Measurements from ENCODE around the gene ACVR1.
"Not testable (repeated sequence)": the region's sequence is repeated elsewhere in the genome, so short reads cannot be mapped to it uniquely, and the experiment has no call there.

ACVR1 gene

GRCh38 chr2:157788201-157788600 lies 87.9 kb downstream of the ACVR1 start:
- no peak for DNase-seq

DNA sequence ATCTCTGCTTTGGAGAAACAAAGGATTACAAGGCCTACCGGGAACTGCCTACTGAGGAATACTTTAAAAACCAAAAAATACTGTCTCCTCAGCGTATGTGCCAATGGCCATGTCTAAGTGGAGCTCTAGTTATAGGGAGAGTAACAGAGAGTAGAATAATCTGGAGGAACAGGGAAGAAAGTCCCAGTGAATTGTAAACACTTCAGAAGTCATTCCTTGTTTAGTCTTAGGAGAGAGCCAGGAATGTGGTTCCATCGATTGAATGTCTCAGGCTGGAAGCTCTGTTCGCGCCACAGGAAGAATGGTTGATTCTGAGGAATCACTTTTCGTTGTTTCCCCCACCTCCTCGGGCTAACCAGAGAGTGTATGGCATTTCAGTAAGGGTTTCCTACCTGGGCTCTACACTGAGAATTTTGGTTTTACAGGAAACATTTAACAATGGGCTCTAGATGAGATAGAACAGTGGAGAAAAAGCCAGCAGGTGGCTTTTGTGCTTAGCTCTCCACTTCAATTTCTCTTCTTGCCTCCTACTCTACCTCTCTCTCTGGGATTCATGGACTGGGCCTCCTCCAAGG lies 88.7 kb downstream of the ACVR1 start:
- DNase-seq: no peak

DNA sequence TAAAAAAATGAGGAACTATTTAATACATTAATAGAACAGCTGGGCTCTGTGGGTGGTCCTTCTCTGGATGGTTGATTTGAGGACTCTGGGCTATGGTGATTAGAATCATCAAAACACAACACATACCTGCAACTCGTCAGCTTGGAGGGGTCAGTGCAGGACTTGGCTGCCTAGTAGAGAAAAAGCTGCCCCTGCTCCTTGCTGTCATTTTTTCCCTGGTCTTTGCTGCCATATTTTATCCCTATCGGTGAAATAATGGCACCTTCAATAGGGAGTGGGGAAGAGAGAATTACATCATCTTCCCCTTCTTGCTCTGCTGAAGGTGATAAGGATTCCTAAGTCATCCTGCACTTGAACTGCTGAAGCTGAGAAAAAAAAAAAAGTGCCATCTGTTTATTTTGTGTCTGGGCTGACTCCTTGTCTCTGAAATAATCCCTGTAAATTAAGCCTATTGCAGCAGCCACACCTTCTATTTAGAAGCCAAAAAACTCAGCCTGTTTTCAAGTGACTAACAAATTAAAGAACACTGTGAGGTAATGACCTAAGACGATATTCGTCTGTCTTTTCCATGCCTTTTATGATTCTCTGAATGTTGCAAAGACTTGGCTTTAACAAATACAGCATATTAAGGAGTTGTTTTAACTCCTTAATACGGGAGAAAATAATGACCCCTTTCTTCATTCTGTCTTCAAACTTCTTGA lies 89.3 kb downstream of the ACVR1 start:
- no peak for DNase-seq

GRCh38 chr2:157785866-157786662 lies 90.1 kb downstream of the ACVR1 start:
- DNase-seq: no peak

GRCh38 chr2:157785200-157785599 lies 90.9 kb downstream of the ACVR1 start:
- DNase-seq: no peak

DNA sequence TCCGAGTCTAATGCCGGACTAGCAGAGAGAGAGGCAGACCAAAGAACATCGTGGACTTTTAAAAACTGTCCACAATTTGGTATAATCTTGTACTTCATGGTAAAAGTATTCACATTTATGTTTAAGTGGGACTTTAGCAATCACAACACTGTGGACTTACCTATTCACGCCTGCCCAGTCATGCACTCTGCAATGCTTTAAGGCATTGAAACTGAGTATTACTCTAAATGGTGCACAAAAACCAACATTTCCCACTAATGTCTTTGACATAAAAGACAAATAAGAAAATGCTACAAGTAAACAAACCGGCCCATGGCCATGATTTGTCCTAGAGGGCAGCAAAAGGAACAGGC lies 91.3 kb downstream of the ACVR1 start:
- DNase-seq: no peak

- DNase-seq: no peak
These were observed 91.8 kb downstream of the ACVR1 start for GRCh38 chr2:157784169-157784822.

DNA sequence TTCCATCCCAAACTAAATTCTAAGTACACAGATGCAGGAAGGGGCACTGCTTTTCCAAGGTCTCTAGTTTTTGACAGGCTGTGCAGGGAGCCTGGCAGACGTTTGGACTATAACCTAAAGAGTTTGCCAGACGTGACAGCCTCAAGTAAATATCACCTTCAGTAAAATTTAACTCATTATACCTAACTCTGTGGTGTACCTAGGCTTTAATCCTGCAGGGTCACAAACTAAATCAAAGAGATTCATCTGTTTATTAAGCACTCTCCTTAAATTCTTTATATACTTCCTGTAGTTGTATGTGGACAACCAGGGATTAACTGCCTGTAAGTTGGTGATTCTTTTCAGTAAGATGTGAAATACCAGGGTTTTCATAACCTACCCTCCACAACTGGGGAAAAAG lies 92.9 kb downstream of the ACVR1 start:
- DNase-seq: no peak

DNA sequence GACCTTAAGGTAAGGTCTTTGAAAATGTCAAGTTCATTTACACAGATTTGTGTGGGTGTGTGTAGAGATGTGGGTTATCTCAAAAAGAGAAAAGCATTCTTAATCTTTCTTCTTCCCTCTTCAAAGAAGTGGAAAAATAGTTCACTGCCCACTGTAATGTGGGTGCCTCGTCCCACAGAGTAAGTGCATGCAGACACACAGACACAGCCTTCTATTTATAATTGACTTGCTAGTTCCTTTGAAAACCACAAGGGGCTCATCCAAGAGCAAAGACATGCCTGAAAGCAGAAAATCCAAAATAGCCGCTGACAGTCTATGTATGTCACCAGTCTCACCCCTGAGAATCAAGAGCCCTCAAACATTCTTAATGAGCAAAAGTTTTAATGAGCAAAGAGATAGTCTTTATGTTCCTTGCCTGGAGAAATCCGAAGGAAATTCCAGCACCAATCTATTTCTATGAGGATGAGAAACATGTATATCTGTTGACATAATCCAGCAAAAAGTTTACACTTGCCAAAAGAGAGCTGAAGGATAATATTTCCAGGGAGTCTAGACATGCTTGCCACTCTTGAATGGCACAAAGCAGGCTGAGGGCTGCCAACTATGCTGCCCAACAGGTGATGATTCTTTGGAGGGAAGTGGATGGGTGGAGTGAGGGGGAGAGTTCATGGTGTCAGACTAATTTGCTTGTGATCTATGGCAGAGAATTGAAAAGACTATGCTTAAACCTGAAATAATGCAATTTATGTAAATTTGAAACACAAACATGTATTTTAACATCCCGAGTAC lies 93.9 kb downstream of the ACVR1 start:
- DNase-seq: no peak

GRCh38 chr2:157780211-157780610 lies 95.9 kb downstream of the ACVR1 start:
- DNase-seq: no peak

DNA sequence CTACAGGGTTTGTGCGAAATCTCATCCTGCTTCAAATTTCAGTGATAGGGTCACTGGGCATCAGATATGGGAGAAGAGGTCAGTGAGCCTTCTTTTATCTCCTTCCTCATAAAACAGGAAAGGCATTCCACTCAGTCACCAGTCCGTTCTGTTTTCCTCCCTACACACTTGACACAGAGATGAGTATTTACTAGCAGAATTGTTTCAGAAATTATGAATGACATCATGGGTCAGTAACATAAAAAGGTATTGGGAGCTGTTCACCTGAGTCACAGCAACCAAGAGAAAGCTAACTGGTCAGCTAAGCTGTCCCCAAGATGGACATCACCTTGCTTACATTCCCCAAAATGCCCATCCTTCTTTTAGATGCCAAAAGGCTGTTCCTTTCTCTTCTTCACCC lies 96.3 kb downstream of the ACVR1 start:
- no peak for DNase-seq

DNA sequence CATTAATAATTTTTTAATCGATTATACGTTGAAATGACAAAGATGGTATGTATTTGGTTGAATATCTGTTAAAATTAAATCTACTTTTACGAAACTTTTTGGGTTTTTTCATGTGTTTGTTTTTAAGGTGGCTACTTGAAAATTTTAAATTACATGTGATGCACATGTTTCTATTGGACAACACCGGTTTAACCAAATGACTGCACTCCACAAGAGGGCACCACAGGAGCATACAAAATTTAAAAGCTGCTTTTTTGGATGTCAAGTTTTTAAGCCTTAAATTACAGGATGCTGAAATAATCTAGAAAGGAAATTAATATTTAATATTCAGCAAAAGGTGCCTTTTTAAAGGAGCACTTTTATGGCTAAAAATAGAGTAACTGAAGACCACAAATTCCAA lies 98.7 kb downstream of the ACVR1 start:
- DNase-seq: peak; percentile 30 to 36

DNA sequence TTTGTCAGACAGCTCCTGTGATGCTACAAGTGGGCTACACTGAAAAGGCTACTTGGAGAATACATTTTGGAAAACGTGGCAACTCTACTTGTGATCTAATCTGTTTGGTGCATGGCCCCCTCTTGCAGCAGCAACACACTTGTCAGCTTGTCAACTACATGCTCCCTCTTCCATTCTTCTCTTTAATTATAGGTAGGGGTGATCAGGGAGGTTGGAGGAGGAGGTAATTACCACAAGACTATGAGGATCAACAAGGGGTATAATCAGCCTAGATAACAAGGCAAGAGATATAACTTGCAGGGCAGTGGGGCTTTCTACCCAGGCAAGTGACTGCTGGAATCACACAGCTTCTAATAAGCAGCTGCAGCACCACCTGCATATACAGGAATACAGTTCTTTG lies 104.9 kb downstream of the ACVR1 start:
- no peak for DNase-seq

DNA sequence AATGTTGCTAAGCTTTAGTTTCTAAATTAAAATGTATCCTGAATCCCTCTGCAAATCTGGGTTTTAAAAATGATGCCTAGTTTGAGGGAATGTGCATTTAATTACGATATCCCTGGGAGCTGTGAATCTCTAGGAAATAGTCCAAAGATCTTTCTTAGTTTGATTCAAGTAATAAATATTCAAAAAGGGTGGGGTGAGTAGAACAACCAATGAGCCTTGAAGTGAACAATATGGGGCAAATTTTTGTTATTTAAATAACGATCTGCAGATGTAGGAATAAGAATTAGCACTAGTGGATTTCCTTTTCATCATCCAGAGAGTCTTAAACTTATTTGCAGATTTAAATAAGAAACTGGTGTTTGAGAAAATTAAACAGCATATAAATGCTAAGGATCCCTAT lies 106.3 kb downstream of the ACVR1 start:
- DNase-seq: no peak

DNA sequence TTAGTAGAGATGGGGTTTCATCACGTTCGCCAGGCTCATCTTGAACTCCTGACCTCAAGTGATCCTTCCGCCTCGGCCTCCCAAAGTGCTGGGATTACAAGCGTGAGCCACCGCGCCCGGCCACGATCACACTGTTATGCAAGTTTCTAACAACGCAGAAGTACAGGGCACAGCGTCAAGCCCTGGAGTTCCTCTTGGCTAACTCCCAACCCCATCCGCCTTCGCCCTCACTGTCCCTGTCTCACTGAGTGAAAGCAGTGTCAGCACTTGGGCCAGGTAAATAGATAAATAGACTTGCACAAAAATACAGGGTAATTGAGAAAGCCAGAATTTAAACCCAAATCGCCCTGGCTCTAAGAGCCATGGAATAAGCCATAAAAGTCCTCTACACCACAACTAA lies 111.7 kb downstream of the ACVR1 start:
- no peak for DNase-seq

GRCh38 chr2:157761520-157761919 lies 114.6 kb downstream of the ACVR1 start:
- no peak for DNase-seq

DNA sequence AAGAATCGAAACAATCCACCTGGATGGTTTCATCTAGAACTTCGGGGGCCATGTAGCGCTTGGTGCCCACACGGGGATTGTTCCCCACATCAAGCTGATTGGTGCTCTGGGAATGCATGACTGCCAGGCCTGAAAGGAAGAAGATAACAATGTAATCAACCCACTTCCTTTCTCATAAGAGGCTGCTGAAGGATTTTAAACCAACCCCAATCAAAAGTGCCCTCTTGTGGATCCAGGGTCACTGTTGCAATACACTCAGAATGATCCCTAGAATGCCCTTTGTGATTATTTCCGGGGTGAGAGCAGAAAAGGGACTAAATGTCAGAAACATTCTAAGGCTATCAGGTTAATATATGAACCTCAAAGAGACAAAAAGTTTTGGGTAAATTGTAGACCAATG lies 115.2 kb downstream of the ACVR1 start:
- DNase-seq: no peak

GRCh38 chr2:157759855-157760254 lies 116.3 kb downstream of the ACVR1 start:
- DNase-seq: no peak

DNA sequence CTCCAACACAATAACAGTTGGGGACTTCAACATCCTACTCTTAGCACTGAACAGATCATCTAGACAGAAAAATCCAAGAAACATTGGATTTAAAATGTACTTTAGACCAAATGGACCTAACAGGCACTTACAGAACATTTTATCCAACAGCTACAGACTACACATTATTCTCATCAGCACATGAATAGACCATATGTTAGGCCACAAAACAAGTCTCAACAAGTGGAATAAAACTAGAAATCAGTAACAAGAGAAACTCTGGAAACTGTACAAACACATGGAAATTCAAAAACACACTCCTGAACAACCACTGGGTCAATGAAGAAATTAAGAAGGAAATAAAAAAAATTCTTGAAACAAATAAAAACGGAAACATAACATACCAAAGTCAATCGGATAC lies 117.5 kb downstream of the ACVR1 start:
- no peak for DNase-seq

- DNase-seq: no peak
These were observed 118.6 kb downstream of the ACVR1 start for GRCh38 chr2:157757500-157757899.

DNA sequence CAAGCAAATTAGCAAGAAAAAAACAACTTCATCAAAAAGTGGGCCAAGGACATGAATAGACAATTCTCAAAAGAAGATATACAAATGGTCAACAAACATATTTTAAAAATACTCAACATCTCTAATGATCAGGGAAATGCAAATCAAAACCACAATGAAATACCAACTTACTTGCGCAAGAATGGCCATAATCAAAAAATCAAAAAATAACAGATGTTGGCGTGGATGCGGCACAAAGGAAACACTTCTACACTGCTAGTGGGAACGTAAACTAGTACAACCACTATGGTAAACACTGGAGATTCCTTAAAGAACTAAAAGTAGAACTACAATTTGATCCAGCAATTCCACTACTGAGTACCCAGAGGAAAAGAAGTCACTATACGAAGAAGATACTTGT lies 119.7 kb downstream of the ACVR1 start:
- not testable (repeated sequence) for DNase-seq

DNA sequence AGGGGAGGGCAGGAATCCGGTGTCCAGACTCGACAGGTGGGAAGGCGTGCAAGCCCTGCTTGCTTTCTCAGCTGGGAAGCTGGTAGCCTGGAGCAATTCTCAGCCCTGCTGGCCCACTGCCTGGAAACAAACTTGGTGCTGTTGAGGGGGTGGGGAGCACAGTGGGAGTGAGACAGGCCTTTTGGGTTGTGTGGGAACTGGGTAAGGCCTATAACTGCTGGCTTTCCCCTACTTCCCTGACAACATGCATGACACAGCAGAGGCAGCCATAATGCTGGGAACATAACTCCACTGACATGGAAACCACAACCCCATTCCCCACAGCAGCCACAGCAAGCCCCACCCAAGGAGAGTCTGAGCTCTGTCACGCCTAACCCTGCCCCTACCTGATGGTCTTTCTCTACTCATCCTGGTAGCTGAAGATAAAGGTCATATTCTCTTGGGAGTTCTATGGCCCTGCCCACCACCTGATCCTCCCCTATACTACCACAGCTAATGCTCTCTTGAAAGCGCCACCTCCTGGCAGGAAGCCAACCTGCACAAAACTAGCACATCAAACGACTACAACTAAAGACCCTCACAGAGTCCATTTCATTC lies 124.6 kb downstream of the ACVR1 start:
- no peak for DNase-seq

- no peak for DNase-seq
These were observed 126.4 kb downstream of the ACVR1 start for GRCh38 chr2:157749684-157750083.
